ENCODE data around the gene EDN2.

Gene EDN2

GRCh38 chr1:41444246-41444645, 40.2 kb downstream of the EDN2 start:
- no peaks in the 10 kb centered on the region for H3F3A ChIP-seq (ENCODE audit: insufficient read depth)
- no peak overlapping the region for H2AFZ ChIP-seq (ENCODE audit: low read depth, low read length, severe bottlenecking)
- no peaks in the 10 kb centered on the region for H4K20me1 ChIP-seq (ENCODE audit: low read depth, low read length)
- no peak overlapping the region for H3K4me2 ChIP-seq (ENCODE audit: low read depth, low read length, poor library complexity, severe bottlenecking)
- no peaks in the 10 kb centered on the region for H3K27me3 ChIP-seq (ENCODE audit: low read length)
- no peaks in the 10 kb centered on the region for H3K79me2 ChIP-seq (ENCODE audit: insufficient read depth, low read length)
- H3K9ac ChIP-seq (ENCODE audit: low read length) = no peak overlapping the region
- no peaks in the 10 kb centered on the region for H3K36me3 ChIP-seq (ENCODE audit: low read length)
- no peak overlapping the region for H3K4me3 ChIP-seq (ENCODE audit: insufficient read depth, low read length, poor library complexity, severe bottlenecking)
- no peaks in the 10 kb centered on the region for H3K9me2 ChIP-seq (replicated peaks; ENCODE audit: insufficient read depth, low read length)
- H3K9me3 ChIP-seq (ENCODE audit: insufficient read depth, low read length) = peaks cover 12% of the 10 kb centered on the region; the same call in 1 of the 2 replicates
- H3K27ac ChIP-seq (ENCODE audit: low read depth, low read length) = no peak overlapping the region
- TF ChIP-seq CTCF (IDR thresholded peaks at IDR 0.05; ENCODE audit: insufficient read depth, low read length, poor library complexity, severe bottlenecking) (no peak), EZH2phosphoT487 (conservative IDR thresholded peaks at IDR 0.05; ENCODE audit: low read length) (no peak)

GRCh38 chr1:41442697-41443251, 41.7 kb downstream of the EDN2 start:
- H3K79me2 ChIP-seq (ENCODE audit: insufficient read depth, low read length) = no peaks in the 10 kb centered on the region
- no peaks in the 10 kb centered on the region for H4K20me1 ChIP-seq (ENCODE audit: low read depth, low read length)
- no peak overlapping the region for H3K4me3 ChIP-seq (ENCODE audit: insufficient read depth, low read length, poor library complexity, severe bottlenecking)
- H3K9ac ChIP-seq (ENCODE audit: low read length) = no peak overlapping the region
- no peaks in the 10 kb centered on the region for H3K27me3 ChIP-seq (ENCODE audit: low read length)
- H3K27ac ChIP-seq (ENCODE audit: low read depth, low read length) = no peak overlapping the region
- no peak overlapping the region for H2AFZ ChIP-seq (ENCODE audit: low read depth, low read length, severe bottlenecking)
- H3K9me3 ChIP-seq (ENCODE audit: insufficient read depth, low read length) = peaks cover 12% of the 10 kb centered on the region; the same call in 1 of the 2 replicates
- H3K9me2 ChIP-seq (replicated peaks; ENCODE audit: insufficient read depth, low read length) = no peaks in the 10 kb centered on the region
- TF ChIP-seq EZH2phosphoT487 (conservative IDR thresholded peaks at IDR 0.05; ENCODE audit: low read length) (no peak), CTCF (IDR thresholded peaks at IDR 0.05; ENCODE audit: insufficient read depth, low read length, poor library complexity, severe bottlenecking) (no peak)
- no peaks in the 10 kb centered on the region for H3F3A ChIP-seq (ENCODE audit: insufficient read depth)
- H3K36me3 ChIP-seq (ENCODE audit: low read length) = no peaks in the 10 kb centered on the region
- no peak overlapping the region for H3K4me2 ChIP-seq (ENCODE audit: low read depth, low read length, poor library complexity, severe bottlenecking)

- Histone ChIP-seq H2AFZ (ENCODE audit: low read depth, low read length, severe bottlenecking) (no peak overlapping the region), H3K27ac (ENCODE audit: low read depth, low read length) (no peak overlapping the region), H3K36me3 (ENCODE audit: low read length) (no peaks in the 10 kb centered on the region), H3K9me2 (replicated peaks; ENCODE audit: insufficient read depth, low read length) (no peaks in the 10 kb centered on the region), H4K20me1 (ENCODE audit: low read depth, low read length) (no peaks in the 10 kb centered on the region), H3K4me2 (ENCODE audit: low read depth, low read length, poor library complexity, severe bottlenecking) (no peak overlapping the region), H3K79me2 (ENCODE audit: insufficient read depth, low read length) (no peaks in the 10 kb centered on the region), H3K4me3 (ENCODE audit: insufficient read depth, low read length, poor library complexity, severe bottlenecking) (no peak overlapping the region), H3K27me3 (ENCODE audit: low read length) (no peaks in the 10 kb centered on the region), H3F3A (ENCODE audit: insufficient read depth) (no peaks in the 10 kb centered on the region), H3K9me3 (ENCODE audit: insufficient read depth, low read length) (peaks cover 12% of the 10 kb centered on the region; the same call in 1 of the 2 replicates), H3K9ac (ENCODE audit: low read length) (no peak overlapping the region)
- TF ChIP-seq CTCF (IDR thresholded peaks at IDR 0.05; ENCODE audit: insufficient read depth, low read length, poor library complexity, severe bottlenecking) (no peak), EZH2phosphoT487 (conservative IDR thresholded peaks at IDR 0.05; ENCODE audit: low read length) (no peak)
These were observed 44.0 kb downstream of the EDN2 start for GRCh38 chr1:41440321-41441085.
